HEK293 (cell line): Measurements from ENCODE around the gene B3GNT9.

Source experiments
- FEZF1 ChIP-seq: fragments of 450-650 bp; formaldehyde crosslinking; IDR thresholded peaks from 2 replicates; pipeline ENCODE4 v1.5.1; 2016; ENCODE audit warnings: missing biosample characterization, missing genetic modification characterization
- GLIS2 ChIP-seq: fragments of 450-650 bp; formaldehyde crosslinking; IDR thresholded peaks from 2 replicates; pipeline ENCODE4 v1.5.1; 2016; ENCODE audit warnings: missing biosample characterization, missing genetic modification characterization
- KLF8 ChIP-seq: fragments of 450-650 bp; formaldehyde crosslinking; IDR thresholded peaks from 2 replicates; pipeline ENCODE4 v1.5.1; 2016; ENCODE audit warnings: missing biosample characterization, missing genetic modification characterization
- OSR2 ChIP-seq: fragments of 450-650 bp; formaldehyde crosslinking; IDR thresholded peaks from 2 replicates; pipeline ENCODE4 v1.5.1; 2016; ENCODE audit warnings: missing biosample characterization, missing genetic modification characterization
- OVOL3 ChIP-seq: fragments of 450-650 bp; formaldehyde crosslinking; IDR thresholded peaks from 2 replicates; pipeline ENCODE4 v1.5.1; 2016; ENCODE audit warnings: missing biosample characterization, missing genetic modification characterization
- SALL2 ChIP-seq: fragments of 450-650 bp; formaldehyde crosslinking; IDR thresholded peaks from 2 replicates; pipeline ENCODE4 v1.5.0; 2017; ENCODE audit warnings: missing biosample characterization, mild to moderate bottlenecking, missing genetic modification characterization, borderline replicate concordance
- SP3 ChIP-seq: fragments of 450-650 bp; formaldehyde crosslinking; IDR thresholded peaks from 2 replicates; pipeline ENCODE4 v1.5.1; 2016; ENCODE audit warnings: missing biosample characterization, missing genetic modification characterization
- TRIM28 ChIP-seq: IDR thresholded peaks from 2 replicates; pipeline ENCODE4 v1.6.1; 2011; ENCODE audit warnings: low read length, control low read depth, borderline replicate concordance
- ZBTB20 ChIP-seq: fragments of 450-650 bp; formaldehyde crosslinking; IDR thresholded peaks from 2 replicates; pipeline ENCODE4 v1.5.1; 2016; ENCODE audit warnings: missing biosample characterization, missing genetic modification characterization
- ZEB2 ChIP-seq: fragments of 450-650 bp; formaldehyde crosslinking; IDR thresholded peaks from 2 replicates; pipeline ENCODE4 v1.5.1; 2016; ENCODE audit warnings: missing biosample characterization, missing genetic modification characterization
- ZIC2 ChIP-seq: fragments of 450-650 bp; formaldehyde crosslinking; IDR thresholded peaks from 2 replicates; pipeline ENCODE4 v1.5.1; 2016; ENCODE audit warnings: missing biosample characterization, missing genetic modification characterization
- ZNF112 ChIP-seq: fragments of 450-650 bp; formaldehyde crosslinking; IDR thresholded peaks from 2 replicates; pipeline ENCODE4 v1.5.0; 2017; ENCODE audit warnings: missing biosample characterization, missing genetic modification characterization
- ZNF132 ChIP-seq: fragments of 450-650 bp; formaldehyde crosslinking; IDR thresholded peaks from 2 replicates; pipeline ENCODE4 v1.5.1; 2017; ENCODE audit warnings: missing biosample characterization, missing genetic modification characterization, borderline replicate concordance
- ZNF138 ChIP-seq: fragments of 450-650 bp; formaldehyde crosslinking; IDR thresholded peaks from 2 replicates; pipeline ENCODE4 v1.5.1; 2016; ENCODE audit warnings: missing biosample characterization, missing genetic modification characterization, borderline replicate concordance
- ZNF214 ChIP-seq: fragments of 450-650 bp; formaldehyde crosslinking; IDR thresholded peaks from 2 replicates; pipeline ENCODE4 v1.5.1; 2017; ENCODE audit warnings: missing biosample characterization, mild to moderate bottlenecking, missing genetic modification characterization, borderline replicate concordance
- ZNF302 ChIP-seq: fragments of 450-650 bp; formaldehyde crosslinking; IDR thresholded peaks from 2 replicates; pipeline ENCODE4 v1.5.1; 2016; ENCODE audit warnings: missing biosample characterization, missing genetic modification characterization, low read depth
- ZNF350 ChIP-seq: fragments of 450-650 bp; formaldehyde crosslinking; IDR thresholded peaks from 2 replicates; pipeline ENCODE4 v1.5.0; 2017; ENCODE audit warnings: missing biosample characterization, mild to moderate bottlenecking, missing genetic modification characterization
- ZNF404 ChIP-seq: fragments of 450-650 bp; formaldehyde crosslinking; IDR thresholded peaks from 2 replicates; pipeline ENCODE4 v1.5.1; 2017; ENCODE audit warnings: missing biosample characterization, missing genetic modification characterization
- ZNF423 ChIP-seq: fragments of 450-650 bp; formaldehyde crosslinking; IDR thresholded peaks from 2 replicates; pipeline ENCODE4 v1.5.1; 2016; ENCODE audit warnings: missing biosample characterization, missing genetic modification characterization
- ZNF555 ChIP-seq: fragments of 450-650 bp; formaldehyde crosslinking; conservative IDR thresholded peaks from 2 replicates; pipeline ENCODE4 v1.5.1; 2017; ENCODE audit warnings: missing biosample characterization, mild to moderate bottlenecking, missing genetic modification characterization, inconsistent platforms
- ZNF561 ChIP-seq: fragments of 450-650 bp; IDR thresholded peaks from 2 replicates; pipeline ENCODE4 v1.5.1; 2018; ENCODE audit warnings: missing biosample characterization, missing genetic modification characterization, borderline replicate concordance
- ZNF621 ChIP-seq: fragments of 450-650 bp; formaldehyde crosslinking; IDR thresholded peaks from 2 replicates; pipeline ENCODE4 v1.5.1; 2017; ENCODE audit warnings: missing biosample characterization, missing genetic modification characterization
- ZNF654 ChIP-seq: fragments of 450-650 bp; formaldehyde crosslinking; IDR thresholded peaks from 2 replicates; pipeline ENCODE4 v1.5.1; 2016; ENCODE audit warnings: low read depth, missing biosample characterization, missing genetic modification characterization
- ZNF76 ChIP-seq: fragments of 450-650 bp; formaldehyde crosslinking; IDR thresholded peaks from 2 replicates; pipeline ENCODE4; 2016; ENCODE audit warnings: low read depth, missing biosample characterization, missing genetic modification characterization, borderline replicate concordance
- TF ChIP-seq, protein P1 (sequence below): fragments of 450-650 bp; formaldehyde crosslinking; IDR thresholded peaks from 2 replicates; pipeline ENCODE4 v1.5.1; 2016; ENCODE audit warnings: missing biosample characterization, missing genetic modification characterization
- TF ChIP-seq, protein P2 (sequence below): fragments of 450-650 bp; formaldehyde crosslinking; IDR thresholded peaks from 2 replicates; pipeline ENCODE4 v1.5.1; 2016; ENCODE audit warnings: missing biosample characterization, missing genetic modification characterization, borderline replicate concordance
- TF ChIP-seq, protein P3 (sequence below): fragments of 450-650 bp; formaldehyde crosslinking; IDR thresholded peaks from 2 replicates; pipeline ENCODE4 v1.5.1; 2017; ENCODE audit warnings: missing biosample characterization, missing genetic modification characterization

B3GNT9 gene

DNA sequence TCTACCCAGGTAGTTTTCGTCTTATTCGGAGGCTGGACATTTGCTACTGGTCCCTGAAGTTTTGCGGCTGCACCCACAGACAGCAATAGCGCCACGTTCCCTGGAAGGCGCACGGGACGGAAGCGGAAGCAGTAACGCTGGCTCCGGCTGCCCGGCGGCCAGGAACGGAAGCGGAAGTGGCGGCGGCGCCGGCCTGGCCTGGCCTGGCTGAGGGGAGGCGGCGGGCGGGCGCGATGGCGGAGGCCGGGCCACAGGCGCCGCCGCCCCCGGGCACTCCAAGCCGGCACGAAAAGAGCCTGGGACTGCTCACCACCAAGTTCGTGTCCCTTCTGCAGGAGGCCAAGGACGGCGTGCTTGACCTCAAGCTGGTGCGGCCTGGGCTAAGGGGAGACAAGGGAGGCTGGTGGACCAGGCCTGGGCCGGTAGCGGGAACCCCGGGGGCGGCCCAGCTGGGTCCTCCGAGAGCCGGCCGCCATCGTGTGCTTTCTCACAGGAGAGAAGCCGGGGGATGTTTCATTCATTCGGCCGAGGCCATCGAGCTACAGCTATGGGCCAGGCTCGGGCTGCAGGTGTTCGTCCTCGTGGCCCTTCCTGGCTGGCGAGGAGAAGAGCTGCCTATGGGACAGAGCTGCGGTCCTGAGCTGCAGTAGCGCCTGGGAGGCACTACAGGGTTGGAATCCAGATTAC is 41.3 kb upstream of the B3GNT9 start, which contains the start of gene E2F4 (continued):
- TF ChIP-seq, protein P1, sequence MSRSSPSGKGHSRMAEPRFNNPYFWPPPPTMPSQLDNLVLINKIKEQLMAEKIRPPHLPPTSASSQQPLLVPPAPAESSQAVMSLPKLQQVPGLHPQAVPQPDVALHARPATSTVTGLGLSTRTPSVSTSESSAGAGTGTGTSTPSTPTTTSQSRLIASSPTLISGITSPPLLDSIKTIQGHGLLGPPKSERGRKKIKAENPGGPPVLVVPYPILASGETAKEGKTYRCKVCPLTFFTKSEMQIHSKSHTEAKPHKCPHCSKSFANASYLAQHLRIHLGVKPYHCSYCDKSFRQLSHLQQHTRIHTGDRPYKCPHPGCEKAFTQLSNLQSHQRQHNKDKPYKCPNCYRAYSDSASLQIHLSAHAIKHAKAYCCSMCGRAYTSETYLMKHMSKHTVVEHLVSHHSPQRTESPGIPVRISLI (tag by site-specific recombination): no peak
- no peak; the same call in 1 of the 2 replicates for TF ChIP-seq OSR2 (tag by site-specific recombination)
- no peak for TF ChIP-seq ZNF654 (tag by site-specific recombination)
- TF ChIP-seq, protein P2, sequence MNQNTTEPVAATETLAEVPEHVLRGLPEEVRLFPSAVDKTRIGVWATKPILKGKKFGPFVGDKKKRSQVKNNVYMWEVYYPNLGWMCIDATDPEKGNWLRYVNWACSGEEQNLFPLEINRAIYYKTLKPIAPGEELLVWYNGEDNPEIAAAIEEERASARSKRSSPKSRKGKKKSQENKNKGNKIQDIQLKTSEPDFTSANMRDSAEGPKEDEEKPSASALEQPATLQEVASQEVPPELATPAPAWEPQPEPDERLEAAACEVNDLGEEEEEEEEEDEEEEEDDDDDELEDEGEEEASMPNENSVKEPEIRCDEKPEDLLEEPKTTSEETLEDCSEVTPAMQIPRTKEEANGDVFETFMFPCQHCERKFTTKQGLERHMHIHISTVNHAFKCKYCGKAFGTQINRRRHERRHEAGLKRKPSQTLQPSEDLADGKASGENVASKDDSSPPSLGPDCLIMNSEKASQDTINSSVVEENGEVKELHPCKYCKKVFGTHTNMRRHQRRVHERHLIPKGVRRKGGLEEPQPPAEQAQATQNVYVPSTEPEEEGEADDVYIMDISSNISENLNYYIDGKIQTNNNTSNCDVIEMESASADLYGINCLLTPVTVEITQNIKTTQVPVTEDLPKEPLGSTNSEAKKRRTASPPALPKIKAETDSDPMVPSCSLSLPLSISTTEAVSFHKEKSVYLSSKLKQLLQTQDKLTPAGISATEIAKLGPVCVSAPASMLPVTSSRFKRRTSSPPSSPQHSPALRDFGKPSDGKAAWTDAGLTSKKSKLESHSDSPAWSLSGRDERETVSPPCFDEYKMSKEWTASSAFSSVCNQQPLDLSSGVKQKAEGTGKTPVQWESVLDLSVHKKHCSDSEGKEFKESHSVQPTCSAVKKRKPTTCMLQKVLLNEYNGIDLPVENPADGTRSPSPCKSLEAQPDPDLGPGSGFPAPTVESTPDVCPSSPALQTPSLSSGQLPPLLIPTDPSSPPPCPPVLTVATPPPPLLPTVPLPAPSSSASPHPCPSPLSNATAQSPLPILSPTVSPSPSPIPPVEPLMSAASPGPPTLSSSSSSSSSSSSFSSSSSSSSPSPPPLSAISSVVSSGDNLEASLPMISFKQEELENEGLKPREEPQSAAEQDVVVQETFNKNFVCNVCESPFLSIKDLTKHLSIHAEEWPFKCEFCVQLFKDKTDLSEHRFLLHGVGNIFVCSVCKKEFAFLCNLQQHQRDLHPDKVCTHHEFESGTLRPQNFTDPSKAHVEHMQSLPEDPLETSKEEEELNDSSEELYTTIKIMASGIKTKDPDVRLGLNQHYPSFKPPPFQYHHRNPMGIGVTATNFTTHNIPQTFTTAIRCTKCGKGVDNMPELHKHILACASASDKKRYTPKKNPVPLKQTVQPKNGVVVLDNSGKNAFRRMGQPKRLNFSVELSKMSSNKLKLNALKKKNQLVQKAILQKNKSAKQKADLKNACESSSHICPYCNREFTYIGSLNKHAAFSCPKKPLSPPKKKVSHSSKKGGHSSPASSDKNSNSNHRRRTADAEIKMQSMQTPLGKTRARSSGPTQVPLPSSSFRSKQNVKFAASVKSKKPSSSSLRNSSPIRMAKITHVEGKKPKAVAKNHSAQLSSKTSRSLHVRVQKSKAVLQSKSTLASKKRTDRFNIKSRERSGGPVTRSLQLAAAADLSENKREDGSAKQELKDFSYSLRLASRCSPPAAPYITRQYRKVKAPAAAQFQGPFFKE (tag by site-specific recombination): no peak
- no peak for TF ChIP-seq ZNF350 (tag by site-specific recombination)
- TF ChIP-seq ZNF302 (tag by site-specific recombination): no peak
- TF ChIP-seq ZNF76 (tag by site-specific recombination): no peak
- peak; percentile 44; the same call in 1 of the 2 replicates for TF ChIP-seq ZEB2 (tag by site-specific recombination)
- no peak for TF ChIP-seq FEZF1 (tag by site-specific recombination)
- TF ChIP-seq KLF8 (tag by site-specific recombination): no peak
- no peak for TF ChIP-seq ZNF132 (tag by site-specific recombination)
- TF ChIP-seq OVOL3 (tag by site-specific recombination): no peak
- TF ChIP-seq TRIM28: no peak
- TF ChIP-seq, protein P3, sequence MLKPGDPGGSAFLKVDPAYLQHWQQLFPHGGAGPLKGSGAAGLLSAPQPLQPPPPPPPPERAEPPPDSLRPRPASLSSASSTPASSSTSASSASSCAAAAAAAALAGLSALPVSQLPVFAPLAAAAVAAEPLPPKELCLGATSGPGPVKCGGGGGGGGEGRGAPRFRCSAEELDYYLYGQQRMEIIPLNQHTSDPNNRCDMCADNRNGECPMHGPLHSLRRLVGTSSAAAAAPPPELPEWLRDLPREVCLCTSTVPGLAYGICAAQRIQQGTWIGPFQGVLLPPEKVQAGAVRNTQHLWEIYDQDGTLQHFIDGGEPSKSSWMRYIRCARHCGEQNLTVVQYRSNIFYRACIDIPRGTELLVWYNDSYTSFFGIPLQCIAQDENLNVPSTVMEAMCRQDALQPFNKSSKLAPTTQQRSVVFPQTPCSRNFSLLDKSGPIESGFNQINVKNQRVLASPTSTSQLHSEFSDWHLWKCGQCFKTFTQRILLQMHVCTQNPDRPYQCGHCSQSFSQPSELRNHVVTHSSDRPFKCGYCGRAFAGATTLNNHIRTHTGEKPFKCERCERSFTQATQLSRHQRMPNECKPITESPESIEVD (tag by site-specific recombination): no peak
- peak; percentile 60; the same call in 1 of the 2 replicates for TF ChIP-seq ZNF561
- TF ChIP-seq ZNF555 (tag by site-specific recombination): no peak
- TF ChIP-seq ZIC2: no peak
- no peak for TF ChIP-seq ZNF404 (tag by site-specific recombination)
- no peak for TF ChIP-seq SALL2 (tag by site-specific recombination)
- TF ChIP-seq ZNF621 (tag by site-specific recombination): no peak
- TF ChIP-seq ZNF112 (tag by site-specific recombination): no peak
- 0 out of 2 replicates have a peak, but pooled peaks have one; percentile 15 for TF ChIP-seq SP3 (tag by site-specific recombination)
- no peak for TF ChIP-seq ZNF423 (tag by site-specific recombination)
- TF ChIP-seq GLIS2: no peak
- TF ChIP-seq ZNF214: no peak
- no peak for TF ChIP-seq ZBTB20 (tag by site-specific recombination)
- TF ChIP-seq ZNF138 (tag by site-specific recombination): no peak
